HG03045 (cell line): ENCODE results near the gene ATP11A.
"Not testable (repeated sequence)": the region's sequence is repeated elsewhere in the genome, so short reads cannot be mapped to it uniquely, and the experiment has no call there.

Experiments
- ATAC-seq: cut with Tn5 transposase; IDR thresholded peaks from one replicate; pipeline ENCODE4 v1.9.1; 2021; ENCODE audit warnings: mild to moderate bottlenecking, moderate library complexity; ENCODE audit not compliant: unreplicated experiment

The ATP11A gene

DNA sequence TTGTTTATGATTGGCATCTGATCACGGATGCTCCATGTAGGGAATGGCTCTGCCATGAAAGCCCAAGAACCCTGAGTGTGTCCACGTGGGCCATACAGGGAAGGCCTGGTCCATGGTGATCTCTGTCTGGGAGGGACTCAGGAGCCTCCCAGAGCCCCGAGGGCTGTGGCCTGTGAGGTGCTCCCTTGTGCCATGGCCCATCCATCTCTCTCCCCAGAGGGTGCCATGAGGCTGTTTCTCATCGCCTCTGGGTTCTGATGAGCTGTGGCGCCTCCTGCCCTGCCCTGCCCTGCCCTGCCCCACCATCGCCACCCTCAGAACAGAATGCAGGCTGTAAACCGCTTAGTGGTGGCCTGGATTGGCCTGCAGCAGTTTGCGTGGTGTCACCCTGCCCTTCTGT lies 83.1 kb downstream of the ATP11A start:
- no peak for ATAC-seq

DNA sequence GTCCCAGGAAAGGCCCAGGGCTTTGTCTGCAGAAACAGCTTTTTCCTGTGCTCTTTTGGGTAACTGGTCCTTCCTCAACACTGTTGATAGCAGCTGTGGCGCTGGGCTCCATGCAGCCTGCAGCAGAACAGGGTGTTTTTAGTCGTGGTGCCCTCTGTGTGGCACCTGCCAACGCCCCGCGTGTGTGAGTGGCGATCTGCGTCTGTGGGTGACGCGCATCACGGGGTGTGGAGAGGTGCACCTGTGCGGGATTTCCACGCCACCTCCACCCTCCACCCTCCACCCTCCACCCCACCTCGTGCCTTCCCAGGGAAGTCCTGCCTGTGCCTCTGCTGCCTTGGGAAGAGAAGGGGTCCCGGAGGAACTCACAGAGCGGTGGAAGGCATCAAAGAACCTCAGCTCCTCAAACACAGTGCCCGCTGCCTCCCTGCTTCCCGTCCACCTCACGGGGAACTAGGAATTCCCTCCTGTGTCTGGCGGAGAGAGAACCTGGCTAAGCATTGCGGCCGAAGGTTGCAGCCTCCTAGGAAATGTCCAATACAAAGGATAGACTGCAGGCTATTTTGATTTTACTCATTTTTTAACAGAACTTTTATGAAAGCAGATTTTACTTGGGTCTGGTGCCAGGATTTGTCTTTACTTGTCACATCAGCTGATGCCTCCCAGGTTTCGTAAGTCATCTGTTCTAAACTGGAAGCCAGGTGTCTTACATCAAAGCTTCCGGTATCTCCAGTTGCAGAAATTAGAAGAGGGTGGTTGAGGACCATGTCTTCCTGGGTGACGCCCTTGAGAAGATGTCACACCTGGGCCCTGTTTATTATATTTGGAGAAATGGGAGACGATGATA lies 84.0 kb downstream of the ATP11A start:
- no peak for ATAC-seq

DNA sequence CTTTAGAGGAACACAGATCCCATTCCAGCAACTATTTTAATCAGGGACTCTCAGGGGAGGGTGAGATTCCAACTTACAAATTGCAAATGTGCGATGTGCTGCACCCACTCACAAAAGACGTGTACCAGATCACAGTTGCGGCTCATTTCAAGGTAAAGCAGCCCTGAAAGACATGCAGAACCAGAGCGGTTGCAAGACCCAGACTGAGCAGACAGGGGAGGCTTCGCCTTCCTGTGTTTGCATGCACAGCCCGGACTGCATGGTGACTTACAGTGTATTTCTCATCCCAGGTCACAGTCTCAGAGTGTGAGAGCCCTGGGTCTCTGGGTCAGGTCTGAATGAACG lies 84.6 kb downstream of the ATP11A start:
- ATAC-seq, result no peak

DNA sequence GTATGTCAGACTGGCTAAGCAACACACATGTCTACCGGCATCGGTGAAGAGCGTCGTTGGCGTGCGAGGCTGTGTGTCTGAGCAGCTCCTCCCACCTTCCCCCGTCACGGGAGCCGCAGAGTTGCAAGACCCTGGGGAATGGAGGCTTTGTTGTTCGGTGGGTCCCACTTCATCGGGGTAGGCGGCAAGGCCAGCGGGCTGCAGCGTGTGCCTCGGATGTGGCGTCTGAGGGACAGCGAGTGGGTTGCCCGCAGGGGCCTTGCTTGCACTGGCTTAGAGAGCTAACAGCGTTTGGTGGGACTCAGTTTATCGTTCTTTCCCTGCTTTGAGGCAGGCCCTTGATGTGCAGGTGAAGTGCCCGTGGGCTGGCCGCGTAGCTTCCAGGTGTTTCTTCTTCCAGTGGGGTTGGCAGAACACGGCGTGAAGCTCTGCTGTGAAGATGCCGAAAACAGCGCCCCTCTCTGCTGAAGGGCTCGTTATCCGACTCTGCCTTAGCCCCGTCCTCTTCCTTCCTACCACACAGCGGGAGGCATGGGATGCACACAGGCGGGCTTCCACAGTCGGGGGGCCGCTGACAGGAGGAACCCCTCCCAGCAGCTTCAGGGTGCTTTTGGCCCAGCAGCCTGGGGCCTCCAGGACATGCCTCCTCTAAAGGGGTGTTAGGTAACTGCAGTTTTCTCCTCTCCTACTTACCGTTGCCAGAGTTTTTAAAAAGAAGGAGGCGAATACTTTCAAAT lies 85.2 kb downstream of the ATP11A start:
- no peak for ATAC-seq

DNA sequence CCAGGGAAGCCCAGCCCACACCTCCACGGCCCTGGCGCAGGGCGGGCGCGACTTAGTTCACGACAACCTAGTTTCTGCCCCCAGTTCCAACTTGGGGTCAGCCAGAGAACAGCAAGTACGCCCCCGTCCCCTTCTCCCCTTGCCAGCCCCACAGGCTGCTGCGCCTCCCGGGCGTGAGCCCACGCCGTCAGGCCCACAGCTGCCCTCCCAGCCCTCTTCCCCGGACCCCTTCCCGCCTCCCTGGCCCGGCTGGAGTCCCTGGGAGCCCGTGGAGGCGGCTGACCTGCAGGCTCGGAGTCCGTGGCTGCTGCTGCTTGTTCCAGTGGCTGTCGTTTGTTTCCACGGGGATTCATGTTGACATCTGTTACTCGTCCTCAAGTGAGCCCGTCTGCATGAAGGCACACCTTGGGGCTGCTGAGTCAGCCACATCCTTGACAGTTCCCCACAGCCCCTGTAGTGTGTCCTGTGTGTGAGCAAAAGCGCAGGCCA lies 86.0 kb downstream of the ATP11A start:
- ATAC-seq, result no peak

DNA sequence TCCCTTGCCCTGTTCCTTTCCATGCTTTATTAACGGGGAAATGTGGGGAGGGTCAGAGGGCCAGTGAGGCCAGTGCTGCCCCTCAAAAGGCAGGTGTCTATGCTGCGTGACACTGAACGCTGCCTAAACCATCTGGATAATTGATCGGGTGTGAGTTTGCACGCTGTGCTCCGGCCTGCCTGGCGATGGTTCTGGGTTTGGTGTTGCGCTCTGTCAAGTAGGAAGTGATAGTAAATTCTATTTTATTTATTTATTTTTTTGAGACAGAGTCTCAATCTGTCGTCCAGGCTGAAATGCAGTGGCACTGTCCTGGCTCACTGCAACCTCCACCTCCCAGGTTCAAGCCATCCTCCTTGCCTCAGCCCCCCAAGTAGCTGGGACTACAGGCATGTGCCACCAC lies 86.5 kb downstream of the ATP11A start:
- ATAC-seq, result no peak

DNA sequence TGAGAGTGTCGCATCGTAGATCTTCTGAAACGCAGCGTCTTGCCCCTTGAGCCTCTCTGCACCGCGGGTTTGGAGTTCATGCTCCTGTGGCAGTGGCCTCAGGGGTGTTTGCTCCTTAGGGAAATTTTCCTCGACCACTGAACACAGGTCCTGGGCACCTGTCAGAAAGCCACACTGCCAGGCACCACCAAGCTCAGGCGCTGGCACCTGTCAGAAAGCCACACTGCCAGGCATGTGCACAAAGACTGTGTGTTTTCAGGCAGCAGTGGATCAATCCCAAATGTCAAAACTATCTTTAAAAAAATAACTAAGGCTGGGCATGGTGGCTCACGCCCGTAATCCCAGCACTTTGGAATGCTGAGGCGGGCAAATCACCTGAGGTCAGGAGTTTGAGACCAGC lies 87.1 kb downstream of the ATP11A start:
- ATAC-seq, result no peak

DNA sequence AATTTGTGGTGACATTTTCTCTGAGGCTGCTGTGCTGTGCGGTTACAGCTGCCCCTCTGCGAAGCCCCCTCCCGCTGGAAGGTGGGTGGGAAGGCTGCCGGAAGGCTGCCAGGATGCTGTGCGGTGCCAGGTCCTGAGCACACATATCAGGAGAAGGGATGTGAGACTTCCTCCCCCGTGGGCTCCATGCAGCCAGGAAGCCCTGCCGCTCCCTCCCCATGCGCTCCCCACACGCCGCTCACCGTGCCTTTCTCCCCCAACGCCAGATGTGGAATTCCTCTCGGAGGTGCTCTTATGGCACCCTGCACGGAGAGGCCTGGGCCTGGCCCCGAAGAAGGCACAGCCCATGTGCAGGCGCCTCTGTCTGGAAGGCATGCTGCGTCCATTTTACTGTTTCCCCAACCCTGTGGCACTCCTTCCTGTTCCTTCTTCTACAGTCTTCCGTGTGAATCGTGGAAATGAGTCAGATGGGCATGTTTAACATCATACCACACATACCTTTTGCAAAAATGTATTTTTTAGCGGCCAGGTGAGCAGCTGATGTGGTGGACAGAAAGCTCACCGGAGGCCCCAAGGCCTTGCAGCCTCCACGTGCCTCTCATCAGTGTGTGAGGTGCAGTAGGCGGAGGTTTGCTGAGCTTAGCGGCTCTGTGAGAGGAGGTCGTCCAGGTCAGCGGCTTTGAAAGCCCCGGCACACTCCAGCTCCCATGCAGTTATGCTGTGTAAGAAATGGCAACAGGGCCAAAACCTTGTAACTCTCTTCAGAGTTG lies 88.0 kb downstream of the ATP11A start:
- no peak for ATAC-seq

DNA sequence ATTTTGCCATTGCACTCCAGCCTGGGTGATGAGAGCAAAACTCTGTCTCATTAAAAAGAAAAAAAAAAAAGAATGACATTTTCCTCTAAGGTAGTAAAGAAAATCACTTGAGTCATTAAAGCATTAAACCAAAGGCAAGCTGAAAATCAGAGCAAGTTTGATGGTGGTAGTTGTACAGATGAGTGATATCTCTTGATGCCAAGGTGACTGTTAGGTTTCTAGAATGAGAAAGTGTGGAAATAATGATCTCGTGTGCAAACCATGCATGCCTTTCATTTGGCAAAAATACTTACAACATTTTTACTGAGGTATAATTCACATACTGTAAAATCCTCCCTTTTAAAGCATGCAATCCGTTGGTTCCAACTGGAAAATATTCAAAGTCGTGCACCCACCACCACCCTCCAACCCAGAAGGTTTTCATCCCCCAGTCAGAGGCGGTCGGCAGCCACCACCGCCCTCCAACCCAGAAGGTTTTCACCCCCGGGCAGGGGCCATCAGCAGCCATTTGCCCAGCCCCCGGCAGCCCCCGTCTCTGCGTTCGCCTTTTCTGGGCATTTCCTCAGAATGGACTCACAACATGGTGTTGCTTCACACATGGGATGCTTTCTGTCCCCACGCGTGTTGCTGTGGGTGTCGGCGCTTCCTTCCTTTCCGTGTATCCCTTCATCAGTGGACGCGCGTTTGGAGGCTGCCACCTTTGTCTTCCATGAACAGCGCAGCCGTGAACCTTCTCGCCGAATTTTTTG lies 90.2 kb downstream of the ATP11A start:
- no peak for ATAC-seq

DNA sequence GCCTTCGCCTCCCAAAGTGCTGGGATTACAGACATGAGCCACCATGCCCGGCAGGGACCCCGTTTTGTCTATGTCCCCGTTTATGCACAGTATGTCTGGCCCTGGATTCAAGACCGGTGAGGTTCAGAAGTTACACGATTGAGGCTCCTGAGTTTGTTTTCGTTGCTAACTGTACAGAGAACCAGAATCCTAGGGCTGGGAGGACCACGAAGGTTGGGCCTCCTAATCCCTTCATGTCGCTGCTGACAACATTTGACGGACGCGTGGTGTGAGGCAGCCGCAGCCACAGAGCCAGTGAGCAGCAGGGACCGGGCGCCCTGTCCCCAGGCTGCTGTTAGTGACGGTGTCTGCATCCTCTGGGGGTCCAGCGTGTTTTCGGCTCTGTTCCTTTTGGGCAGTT lies 91.4 kb downstream of the ATP11A start:
- ATAC-seq, result no peak

DNA sequence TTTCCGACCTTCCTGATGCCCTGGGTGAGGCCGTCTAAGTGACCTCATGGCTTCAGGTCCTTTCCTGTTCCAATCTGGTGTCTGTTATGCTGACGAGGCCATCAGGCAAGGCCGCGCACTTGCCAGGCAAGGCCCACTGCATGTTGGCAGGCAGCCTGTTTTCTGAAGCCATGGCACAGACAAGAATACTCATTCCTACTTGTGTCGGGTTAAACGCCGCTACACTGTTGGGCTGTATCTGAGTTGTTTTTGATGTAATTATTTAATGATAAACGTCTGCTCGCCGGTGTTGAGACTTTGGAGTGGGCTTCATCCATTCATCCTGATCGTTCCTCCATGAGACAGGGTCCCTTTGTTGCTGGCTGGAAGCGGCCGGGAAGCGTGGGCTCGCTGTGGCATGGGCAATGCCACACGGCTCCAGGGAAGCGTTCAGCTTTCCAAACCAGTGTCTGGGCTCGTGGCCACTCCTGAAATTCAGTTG lies 92.1 kb downstream of the ATP11A start:
- ATAC-seq, result no peak

DNA sequence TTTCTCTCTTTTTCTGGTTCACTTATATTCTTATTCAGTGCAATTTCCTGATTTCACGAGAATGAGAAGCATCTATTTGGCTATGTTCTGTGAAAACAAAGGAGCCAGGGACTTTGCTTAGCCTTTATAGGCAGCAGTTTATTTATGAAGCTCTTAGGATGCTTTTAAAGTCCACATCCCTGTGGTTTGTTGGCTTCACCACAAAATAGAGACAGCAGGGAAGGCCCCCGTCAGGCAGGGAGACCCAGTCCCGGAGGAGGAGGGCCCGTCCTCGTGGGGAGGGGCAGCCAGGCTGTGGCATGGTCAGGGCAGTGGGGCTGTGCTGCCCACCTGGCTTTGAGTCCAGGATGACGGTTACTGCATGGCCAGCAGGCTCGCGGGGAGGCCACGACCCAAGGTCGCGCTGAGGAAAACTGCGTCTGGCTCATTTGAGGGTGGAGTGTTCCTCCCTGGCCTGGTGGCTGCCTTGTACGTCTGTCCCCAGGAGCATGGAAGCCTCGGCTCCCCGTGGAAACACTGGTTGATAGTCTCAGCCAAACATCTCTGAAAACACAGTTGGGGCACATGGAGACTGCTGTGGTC lies 92.7 kb downstream of the ATP11A start:
- no peak for ATAC-seq

DNA sequence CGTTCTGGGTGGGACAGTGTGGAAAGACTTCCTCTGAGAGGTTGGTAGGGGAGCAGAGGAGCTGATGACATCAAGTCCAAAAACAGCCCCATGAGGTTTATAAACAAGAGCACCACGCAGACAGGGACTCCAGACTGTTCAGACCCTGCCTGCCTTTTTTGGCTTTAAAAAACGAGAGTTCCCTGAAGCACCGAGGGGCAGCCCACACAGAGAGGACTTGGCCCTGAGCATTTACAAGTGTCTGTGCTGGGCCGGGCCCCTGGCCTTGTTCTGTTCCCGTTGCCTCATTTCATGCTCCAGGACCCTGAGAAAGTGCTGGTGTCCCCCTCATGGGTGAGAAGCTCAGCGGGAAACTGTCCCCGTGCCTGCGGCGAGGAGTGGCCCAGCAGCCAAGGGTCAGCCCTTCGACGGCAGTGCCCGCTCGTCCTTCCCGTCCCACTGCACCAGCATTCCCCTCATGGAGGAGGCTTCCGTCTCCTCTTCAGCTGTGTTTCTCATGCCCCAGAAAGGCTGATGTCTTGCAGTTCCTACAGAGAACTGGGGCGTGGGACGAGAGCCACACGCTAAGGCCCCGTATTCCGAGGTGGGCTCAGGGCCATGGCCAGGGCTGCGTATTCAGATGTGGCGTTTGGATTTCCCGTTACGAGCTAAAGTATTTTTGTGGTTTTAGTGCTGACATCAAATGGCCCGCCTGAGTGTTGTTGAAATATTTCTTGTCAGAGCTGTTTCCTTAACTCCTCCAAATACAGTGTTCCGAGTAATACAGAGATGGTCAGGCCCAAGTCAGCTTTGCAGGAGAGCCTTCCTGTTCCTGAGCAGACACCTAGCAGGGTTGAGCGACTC lies 93.5 kb downstream of the ATP11A start:
- no peak for ATAC-seq

DNA sequence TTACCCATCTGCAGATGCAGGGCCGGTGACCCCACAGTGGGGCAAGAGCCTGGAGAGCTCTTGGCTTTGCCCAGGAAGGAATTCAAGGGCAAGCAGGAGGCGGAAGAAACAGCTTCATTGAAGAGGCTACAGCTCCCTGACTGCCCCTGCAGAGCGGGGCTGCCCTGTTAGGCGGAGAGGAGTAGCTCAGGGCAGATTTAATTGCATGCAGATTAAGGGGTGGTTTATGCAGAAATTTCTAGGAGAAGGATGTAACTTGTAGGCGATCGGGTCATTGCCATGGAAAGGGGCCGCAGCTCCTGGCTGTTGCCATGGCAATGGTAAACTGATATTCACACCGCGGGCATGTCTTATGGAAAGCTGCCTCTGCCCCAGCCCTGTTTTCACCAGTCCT lies 94.1 kb downstream of the ATP11A start:
- ATAC-seq, result no peak

DNA sequence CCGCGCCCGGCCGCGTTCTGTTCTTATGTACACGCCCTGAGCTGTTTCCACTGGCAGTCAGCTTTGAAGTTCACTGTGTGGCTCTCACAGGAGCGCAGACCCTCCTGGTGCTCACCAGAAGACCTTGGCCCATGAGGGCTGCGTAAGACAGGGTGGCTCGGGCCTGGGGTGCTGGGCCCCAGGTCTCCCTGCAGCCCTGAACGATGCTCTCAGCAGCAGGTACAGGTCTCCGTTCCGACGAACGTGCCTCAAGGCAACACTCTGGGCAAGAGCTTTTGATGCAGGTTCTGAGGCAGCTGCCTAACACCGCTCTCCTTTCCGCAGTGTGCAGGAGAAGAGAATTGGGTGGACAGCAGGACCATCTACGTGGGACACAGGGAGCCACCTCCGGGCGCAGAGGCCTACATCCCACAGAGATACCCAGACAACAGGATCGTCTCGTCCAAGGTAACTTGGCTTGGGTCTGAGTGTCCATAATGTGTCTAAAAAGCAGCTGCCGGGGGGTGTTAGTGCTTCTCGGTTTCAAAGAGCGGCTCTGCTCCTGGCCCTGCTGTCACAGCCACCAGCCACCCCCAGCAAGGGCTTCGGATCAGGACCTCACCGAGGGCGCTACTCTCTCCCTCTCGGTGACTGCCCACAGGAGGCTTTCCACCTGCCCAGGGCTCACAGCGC lies 95.1 kb downstream of the ATP11A start:
- ATAC-seq, result no peak

DNA sequence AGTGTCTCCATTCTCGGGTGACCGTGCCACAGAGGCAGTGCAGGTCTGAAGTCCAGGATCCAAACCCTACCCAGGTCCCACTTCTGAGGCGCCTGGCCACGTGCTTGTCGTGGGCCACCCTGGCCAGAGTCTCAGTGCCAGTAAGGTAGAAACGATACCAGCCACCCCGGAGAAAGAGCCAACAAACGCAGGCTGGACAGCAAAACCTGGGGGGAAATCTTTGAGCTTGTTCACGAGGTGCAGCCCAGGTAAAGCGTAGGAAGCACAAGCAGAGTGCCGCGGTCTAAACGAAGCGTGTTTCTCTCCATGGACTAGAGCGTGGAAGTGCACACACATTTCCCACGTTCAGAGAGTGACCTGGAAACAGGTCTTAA lies 95.6 kb downstream of the ATP11A start:
- no peak for ATAC-seq

DNA sequence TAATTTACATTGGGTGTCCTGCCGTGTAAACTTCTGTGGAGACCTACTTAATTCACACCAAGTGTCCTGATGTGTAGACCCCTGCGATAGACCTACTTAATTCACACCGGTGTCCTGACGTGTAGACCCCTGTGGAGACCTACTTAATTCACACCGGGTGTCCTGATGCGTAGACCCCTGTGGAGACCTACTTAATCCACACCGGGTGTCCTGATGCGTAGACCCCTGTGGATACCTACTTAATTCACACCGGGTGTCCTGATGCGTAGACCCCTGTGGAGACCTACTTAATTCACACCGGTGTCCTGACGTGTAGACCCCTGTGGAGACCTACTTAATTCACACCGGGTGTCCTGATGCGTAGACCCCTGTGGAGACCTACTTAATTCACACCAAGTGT lies 97.0 kb downstream of the ATP11A start:
- not testable (repeated sequence) for ATAC-seq

DNA sequence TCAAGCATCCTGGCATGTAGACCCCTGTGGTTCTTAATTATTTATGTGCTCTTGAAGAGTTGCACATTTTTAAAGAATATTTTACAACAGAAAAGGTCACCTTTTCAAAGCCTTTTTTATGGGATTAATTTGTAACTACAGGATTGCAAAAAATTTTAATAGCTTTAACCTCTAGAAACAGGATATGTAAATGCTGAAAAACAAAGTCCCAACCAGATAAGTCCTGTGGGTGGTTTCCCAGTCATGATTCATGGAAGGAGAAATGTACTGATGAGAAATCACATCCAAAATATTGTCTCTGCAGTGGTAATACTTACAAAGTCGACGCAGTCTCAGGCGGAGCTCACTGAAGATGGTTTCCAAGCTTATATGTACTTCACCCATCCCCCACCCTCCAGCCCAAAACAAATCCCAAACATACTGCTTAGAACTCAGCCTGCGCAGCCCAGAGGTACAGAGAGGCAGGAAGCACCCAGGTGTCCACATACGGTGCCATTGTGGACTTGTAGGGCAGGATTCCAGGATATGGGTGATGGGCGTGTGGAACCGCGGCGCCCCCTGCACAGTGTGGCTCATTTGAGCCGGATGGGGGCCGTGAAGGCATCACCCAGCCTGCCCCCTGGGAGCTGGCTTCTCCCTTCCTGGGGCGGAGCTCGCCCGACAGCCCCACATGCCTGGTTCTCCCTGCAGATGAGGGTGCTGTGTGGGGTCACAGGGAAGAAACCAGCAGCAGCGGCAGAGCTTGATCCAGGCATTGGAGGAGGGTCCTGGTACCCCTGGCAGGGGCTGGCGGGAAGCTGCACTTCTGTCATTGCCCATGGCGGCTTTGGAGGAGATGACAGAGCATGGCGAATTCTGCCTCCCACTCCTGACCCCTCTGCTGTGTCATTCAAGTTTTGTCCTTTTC lies 101.2 kb downstream of the ATP11A start:
- ATAC-seq, result no peak
